Stimulated activated CD8-positive, alpha-beta memory T cell treated with anti-CD3 and anti-CD28 coated beads, Interleukin-12 subunit alpha, Interleukin-12 subunit beta, amount 100 ng/mL, for 24 hours (primary cell): Measurements from ENCODE around the gene CRYZL1.
"Not testable (repeated sequence)": the region's sequence is repeated elsewhere in the genome, so short reads cannot be mapped to it uniquely, and the experiment has no call there.

ENCODE experiments used
- DNase-seq: peaks from one replicate; pipeline ENCODE4 v3.0.0-alpha.2; 2020; ENCODE audit errors: extremely low read depth

CRYZL1 gene

GRCh38 chr21:33626151-33626550 lies 15.4 kb downstream of the CRYZL1 start:
- DNase-seq, result not testable (repeated sequence)

GRCh38 chr21:33622253-33622652 lies 19.3 kb downstream of the CRYZL1 start:
- no peak for DNase-seq

GRCh38 chr21:33619726-33620125 lies 21.8 kb downstream of the CRYZL1 start:
- no peak for DNase-seq

GRCh38 chr21:33618407-33618806 lies 23.1 kb downstream of the CRYZL1 start:
- DNase-seq, result no peak

GRCh38 chr21:33617565-33617964 lies 24.0 kb downstream of the CRYZL1 start:
- not testable (repeated sequence) for DNase-seq

GRCh38 chr21:33611006-33611744 lies 30.4 kb downstream of the CRYZL1 start:
- no peak for DNase-seq

- DNase-seq, result no peak
Measured at GRCh38 chr21:33608559-33608958, 33.0 kb downstream of the CRYZL1 start.

GRCh38 chr21:33598051-33598450 lies 43.5 kb downstream of the CRYZL1 start:
- no peak for DNase-seq

GRCh38 chr21:33588485-33589335 lies 52.8 kb downstream of the CRYZL1 start, which contains the start of gene DONSON:
DONSON (minus strand) TSS chr21:33588684; CDS start chr21:33588641, 43 bp downstream.
- DNase-seq, result peak; percentile 67

- no peak for DNase-seq
Measured at GRCh38 chr21:33587792-33588484, 53.6 kb downstream of the CRYZL1 start.

- DNase-seq, result no peak
Measured at GRCh38 chr21:33586927-33587326, 54.6 kb downstream of the CRYZL1 start.

GRCh38 chr21:33584455-33584854 lies 57.1 kb downstream of the CRYZL1 start:
- DNase-seq, result no peak

GRCh38 chr21:33578959-33579542 lies 62.5 kb downstream of the CRYZL1 start:
- DNase-seq, result no peak

- DNase-seq, result no peak
Measured at GRCh38 chr21:33578214-33578613, 63.3 kb downstream of the CRYZL1 start.

GRCh38 chr21:33576741-33577141 lies 64.8 kb downstream of the CRYZL1 start:
- not testable (repeated sequence) for DNase-seq

GRCh38 chr21:33572350-33572749 lies 69.2 kb downstream of the CRYZL1 start:
- DNase-seq, result no peak

- DNase-seq, result no peak
Measured at GRCh38 chr21:33569991-33570390, 71.5 kb downstream of the CRYZL1 start.

GRCh38 chr21:33568448-33568847 lies 73.1 kb downstream of the CRYZL1 start:
- DNase-seq, result no peak

GRCh38 chr21:33567914-33568313 lies 73.6 kb downstream of the CRYZL1 start:
- no peak for DNase-seq

- no peak for DNase-seq
Measured at GRCh38 chr21:33566514-33566913, 75.0 kb downstream of the CRYZL1 start.

- no peak for DNase-seq
Measured at GRCh38 chr21:33562389-33562788, 79.2 kb downstream of the CRYZL1 start.

GRCh38 chr21:33561373-33561772 lies 80.2 kb downstream of the CRYZL1 start:
- DNase-seq, result no peak
